NT2/D1 (cell line): Measurements from ENCODE around the gene TTLL7.

Experiments
- DNase-seq: peaks from one replicate; pipeline ENCODE4 v3.0.0-alpha.2; 2011; ENCODE audit warnings: low read depth, low spot score
- H3K27me3 ChIP-seq: 2 replicates; pipeline ENCODE4 v1.6.0; 2011; ENCODE audit warnings: mild to moderate bottlenecking; ENCODE audit not compliant: insufficient read length, insufficient read depth
- H3K36me3 ChIP-seq: 2 replicates; pipeline ENCODE4 v1.6.1; 2011; ENCODE audit warnings: mild to moderate bottlenecking, low read length, mixed read lengths; ENCODE audit not compliant: insufficient read depth, insufficient read length
- H3K4me1 ChIP-seq: 2 replicates; pipeline ENCODE4 v1.5.1; 2011; ENCODE audit not compliant: insufficient read depth, insufficient read length
- H3K4me3 ChIP-seq: 2 replicates; pipeline ENCODE4 v1.5.1; 2011; ENCODE audit warnings: low read depth; ENCODE audit not compliant: insufficient read length
- H3K9ac ChIP-seq: 2 replicates; pipeline ENCODE4 v1.6.0; 2011; ENCODE audit warnings: low read depth; ENCODE audit not compliant: insufficient read length
- H3K9me3 ChIP-seq: 2 replicates; pipeline ENCODE4 v1.5.1; 2011; ENCODE audit warnings: mild to moderate bottlenecking, low read length; ENCODE audit not compliant: insufficient read depth
- SUZ12 ChIP-seq: IDR thresholded peaks from 2 replicates; pipeline ENCODE4 v1.6.1; 2011; ENCODE audit not compliant: insufficient read length, insufficient read depth; ENCODE audit errors: extremely low read depth
- YY1 ChIP-seq: IDR thresholded peaks from 2 replicates; pipeline ENCODE4 v1.6.1; 2011; ENCODE audit not compliant: insufficient read length, insufficient read depth
- ZNF274 ChIP-seq: IDR thresholded peaks from 2 replicates; pipeline ENCODE4 v1.6.1; 2011; ENCODE audit warnings: mild to moderate bottlenecking, low read depth, low read length

TTLL7 gene

DNA sequence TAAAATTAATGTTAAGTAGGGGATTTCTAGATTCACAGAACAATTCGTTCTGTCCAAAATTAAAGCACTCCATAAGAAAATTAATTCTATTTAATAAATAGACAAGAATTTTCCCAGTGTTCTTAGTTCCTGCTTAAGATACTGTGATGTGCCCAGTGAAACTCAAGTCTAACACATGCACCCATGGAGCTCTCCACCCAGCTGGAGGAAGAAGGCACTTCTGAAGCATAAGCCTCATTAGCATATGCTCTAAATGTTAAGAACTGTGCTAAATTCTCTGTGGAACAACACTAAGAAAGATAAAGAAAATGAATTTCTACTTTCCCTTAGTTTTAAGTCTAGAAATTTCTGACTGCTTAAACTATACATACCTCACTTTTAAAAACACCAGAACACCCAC, 71.2 kb downstream of the TTLL7 start:
- Histone ChIP-seq H3K36me3 (peaks cover 4% of the 10 kb centered on the region), H3K27me3 (no peaks in the 10 kb centered on the region), H3K4me1 (no peaks in the 10 kb centered on the region), H3K9ac (no peak overlapping the region), H3K4me3 (no peak overlapping the region), H3K9me3 (no peaks in the 10 kb centered on the region)
- no peak for DNase-seq
- no peak for TF ChIP-seq YY1
- no peak for TF ChIP-seq ZNF274
- no peak for TF ChIP-seq SUZ12

DNA sequence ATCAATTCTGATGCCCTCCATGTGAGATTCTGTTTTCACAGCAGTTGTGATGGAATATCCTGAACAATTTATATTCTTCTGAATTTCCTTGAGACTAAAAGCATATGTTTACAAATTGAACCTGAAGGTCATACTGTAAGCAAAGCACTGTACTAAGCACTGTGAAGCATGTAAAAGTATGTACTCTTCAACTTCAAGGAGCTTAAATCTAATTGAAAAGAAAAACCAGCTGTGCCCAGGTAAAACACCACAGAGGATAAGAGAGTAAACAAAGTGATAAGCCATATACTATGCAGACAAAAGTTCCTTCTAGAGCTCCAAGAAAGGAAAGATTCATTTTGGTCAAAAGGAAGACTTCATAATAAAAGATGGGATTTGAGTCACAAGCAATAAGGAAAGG, 71.9 kb downstream of the TTLL7 start:
- Histone ChIP-seq H3K36me3 (peaks cover 3% of the 10 kb centered on the region), H3K9me3 (no peaks in the 10 kb centered on the region), H3K4me1 (no peaks in the 10 kb centered on the region), H3K9ac (no peak overlapping the region), H3K4me3 (no peak overlapping the region), H3K27me3 (no peaks in the 10 kb centered on the region)
- DNase-seq = no peak
- TF ChIP-seq YY1 = no peak

DNA sequence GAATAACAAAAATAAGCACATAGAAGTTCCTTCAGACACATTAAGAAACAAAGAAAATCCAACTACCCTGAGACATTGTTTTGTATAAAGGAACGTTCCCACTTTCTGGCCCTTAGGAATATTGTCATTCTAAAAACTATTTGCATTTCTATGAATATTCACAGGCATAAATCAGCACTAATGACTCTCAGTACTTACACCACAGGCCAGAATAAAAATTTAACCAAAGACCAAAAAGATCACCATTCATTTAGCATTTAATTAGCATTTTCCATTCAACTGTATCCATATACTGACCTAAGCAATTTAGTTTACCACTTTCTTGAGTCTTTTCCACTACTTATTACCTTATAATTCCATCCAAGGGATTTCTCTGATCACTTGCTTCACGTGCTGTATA, 75.4 kb downstream of the TTLL7 start:
- TF ChIP-seq SUZ12 = no peak
- no peak for TF ChIP-seq YY1
- no peak for TF ChIP-seq ZNF274
- Histone ChIP-seq H3K9ac (no peak overlapping the region), H3K4me1 (no peaks in the 10 kb centered on the region), H3K36me3 (peaks cover 25% of the 10 kb centered on the region), H3K27me3 (no peaks in the 10 kb centered on the region), H3K4me3 (no peak overlapping the region), H3K9me3 (peaks cover 6% of the 10 kb centered on the region; the same call in 1 of the 2 replicates)
- DNase-seq = no peak

DNA sequence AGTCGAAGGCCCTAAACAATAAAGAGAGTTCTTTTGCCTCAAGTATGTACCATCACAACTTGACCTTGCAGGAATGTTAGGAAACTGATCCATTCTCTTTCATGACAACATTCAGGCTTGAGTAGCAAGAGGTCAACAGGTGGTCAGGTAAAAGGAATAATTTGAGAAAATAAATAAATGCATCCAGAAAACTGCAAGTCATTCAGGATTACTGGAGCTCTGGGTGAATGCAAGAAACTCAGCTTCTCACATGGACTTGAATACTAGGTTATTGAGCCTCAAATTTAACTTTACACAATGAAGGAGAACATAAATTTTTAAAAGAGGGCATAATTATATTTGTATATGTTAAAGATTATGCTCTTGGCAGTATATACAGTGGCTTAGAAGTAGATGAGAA, 76.5 kb downstream of the TTLL7 start:
- TF ChIP-seq SUZ12 (no peak), ZNF274 (no peak), YY1 (no peak)
- H3K4me1 ChIP-seq = no peaks in the 10 kb centered on the region
- no peak for DNase-seq
- H3K4me3 ChIP-seq = no peak overlapping the region
- peaks cover 6% of the 10 kb centered on the region; the same call in 1 of the 2 replicates for H3K9me3 ChIP-seq
- H3K9ac ChIP-seq = no peak overlapping the region
- no peaks in the 10 kb centered on the region for H3K27me3 ChIP-seq
- peaks cover 28% of the 10 kb centered on the region for H3K36me3 ChIP-seq

DNA sequence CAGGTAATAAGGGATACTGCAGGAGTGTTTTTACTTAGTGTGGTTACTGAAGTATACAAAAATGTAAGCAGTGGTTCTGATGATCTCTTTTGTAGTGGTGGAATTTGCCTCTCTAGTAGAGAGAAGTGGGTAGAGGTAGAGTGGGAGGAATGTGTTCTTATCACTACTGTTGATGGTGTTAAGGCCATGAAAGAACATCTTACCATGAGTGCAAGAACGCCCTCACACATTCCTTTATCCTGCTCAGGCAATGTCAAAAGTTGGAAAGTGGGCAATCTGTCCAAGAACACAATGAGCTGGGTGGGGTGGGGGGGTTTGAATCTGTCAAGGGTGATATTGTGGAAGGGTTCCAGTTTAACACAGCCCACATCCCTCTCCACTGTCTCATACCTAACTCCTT, 78.6 kb downstream of the TTLL7 start:
- DNase-seq = no peak
- no peaks in the 10 kb centered on the region for H3K27me3 ChIP-seq
- H3K9ac ChIP-seq = no peak overlapping the region
- TF ChIP-seq ZNF274 = no peak
- TF ChIP-seq YY1 = no peak
- no peak for TF ChIP-seq SUZ12
- peaks cover 33% of the 10 kb centered on the region for H3K36me3 ChIP-seq
- no peak overlapping the region for H3K4me3 ChIP-seq
- no peaks in the 10 kb centered on the region for H3K4me1 ChIP-seq
- H3K9me3 ChIP-seq = peaks cover 6% of the 10 kb centered on the region; the same call in 1 of the 2 replicates

DNA sequence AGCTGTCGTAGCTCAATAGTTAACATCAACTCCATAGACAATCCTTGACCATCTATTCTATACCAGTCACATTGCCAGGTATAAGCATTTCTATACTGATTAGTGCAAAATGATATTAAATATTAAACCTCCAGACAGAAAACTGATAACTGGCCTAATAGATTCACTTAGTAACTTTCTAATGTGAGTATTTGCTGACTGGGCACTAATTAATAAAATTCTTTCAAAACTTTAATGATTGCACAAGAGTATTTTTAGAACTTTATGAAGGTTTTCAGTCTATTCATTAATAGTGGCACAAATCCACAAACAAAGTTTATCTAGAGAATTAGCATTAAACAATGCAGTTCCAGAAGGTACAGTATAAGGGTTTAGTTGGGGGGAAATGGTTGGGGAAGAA, 79.1 kb downstream of the TTLL7 start:
- Histone ChIP-seq H3K4me3 (no peak overlapping the region), H3K36me3 (peaks cover 33% of the 10 kb centered on the region), H3K4me1 (no peaks in the 10 kb centered on the region), H3K27me3 (no peaks in the 10 kb centered on the region), H3K9ac (no peak overlapping the region), H3K9me3 (peaks cover 6% of the 10 kb centered on the region; the same call in 1 of the 2 replicates)
- TF ChIP-seq SUZ12 (no peak), ZNF274 (no peak), YY1 (no peak)
- DNase-seq = no peak

DNA sequence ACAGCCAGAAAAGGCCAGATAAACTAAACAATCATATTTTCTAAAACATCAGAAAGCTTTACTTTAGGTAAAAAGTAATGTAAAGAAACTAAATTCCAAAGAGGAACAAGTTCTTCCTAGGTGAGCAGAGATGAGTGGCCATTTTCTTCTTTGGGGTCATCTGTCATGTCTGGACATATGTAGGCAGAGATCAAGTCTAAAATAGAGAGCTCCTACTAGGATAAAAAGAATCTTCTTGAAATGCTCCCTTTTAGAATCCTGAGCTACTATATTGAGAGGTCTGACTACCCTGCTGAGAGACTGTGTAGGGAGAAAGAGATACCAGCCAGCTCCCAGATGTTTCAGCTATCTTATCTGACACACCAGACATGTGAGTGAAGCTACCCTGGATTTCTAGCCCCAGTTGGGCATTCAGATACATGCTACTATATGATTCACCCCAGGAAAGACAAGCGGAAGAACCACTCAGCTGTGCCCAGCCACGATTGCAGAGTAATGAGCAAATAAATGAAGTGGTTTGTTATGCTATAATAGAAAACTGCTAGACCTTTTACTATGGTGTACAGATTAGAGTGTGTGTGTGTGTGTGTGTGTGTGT, 80.1 kb downstream of the TTLL7 start:
- no peak overlapping the region for H3K9ac ChIP-seq
- TF ChIP-seq YY1 (no peak), ZNF274 (no peak), SUZ12 (no peak)
- H3K9me3 ChIP-seq = peaks cover 6% of the 10 kb centered on the region; the same call in 1 of the 2 replicates
- no peak overlapping the region for H3K4me3 ChIP-seq
- H3K27me3 ChIP-seq = no peaks in the 10 kb centered on the region
- peaks cover 33% of the 10 kb centered on the region for H3K36me3 ChIP-seq
- no peaks in the 10 kb centered on the region for H3K4me1 ChIP-seq
- no peak for DNase-seq
